B cell (primary cell): ENCODE results near the gene POLR3GL. TPM values are rescaled to one million over a fixed set of nuclear protein-coding genes. Genes with fewer than 3 reads are reported as not detected.

Source experiments
- ATAC-seq: fragments of 200-7000 bp; cut with Tn5 transposase; one replicate; pipeline ENCODE4 v1.10.0; 2021; ENCODE audit warnings: low read depth, mild to moderate bottlenecking, moderate number of reproducible peaks, moderate library complexity
- CTCF ChIA-PET: fragments of 350-600 bp; sonication (Branson Sonifier 250); formaldehyde crosslinking; loops from one replicate; lab custom pipeline; 2021; ENCODE audit warnings: antibody characterized with exemption, inconsistent platforms; lab: Charles Lee
- POLR2A ChIA-PET: fragments of 350-600 bp; sonication (Branson Sonifier 250); formaldehyde crosslinking; loops from one replicate; lab custom pipeline; 2021; ENCODE audit warnings: antibody characterized with exemption; lab: Charles Lee
- DNase-seq: peaks from one replicate; pipeline ENCODE4 v3.0.0; 2013
- H2AFZ ChIP-seq: 2 replicates; pipeline ENCODE4 v1.6.1; 2012; ENCODE audit warnings: mild to moderate bottlenecking, low read depth, low read length; ENCODE audit not compliant: insufficient read depth, poor library complexity, severe bottlenecking
- H3K27ac ChIP-seq, 2 donors: 1 replicate in 1 of 2; 2 replicates in 1 of 2; pipeline ENCODE4 v1.5.1; 2012 to 2013; ENCODE audit warnings: low read length in 2 of 2, mild to moderate bottlenecking in 2 of 2, moderate library complexity in 1 of 2
- H3K27me3 ChIP-seq, 4 experiments: fragments of 200-600 bp in 1 of 4; sonication (generic) in 1 of 4; replicated peaks in 1 of 4; 1 replicate in 2 of 4; 2 replicates in 2 of 4; pipeline versions ENCODE4 v1.6.1 to v1.7.0; 2013 to 2016; ENCODE audit warnings: low read length in 3 of 4, mild to moderate bottlenecking in 2 of 4, mixed read lengths in 1 of 4, moderate library complexity in 1 of 4; ENCODE audit not compliant: insufficient read depth in 4 of 4, control insufficient read depth in 3 of 4; ENCODE audit errors: control extremely low read depth in 1 of 4
- H3K36me3 ChIP-seq, 2 experiments: replicated peaks in 1 of 2; 1 replicate in 1 of 2; 2 replicates in 1 of 2; pipeline versions ENCODE4 v1.6.1 to v1.7.1; 2013; ENCODE audit warnings: low read length in 1 of 2; ENCODE audit not compliant: insufficient read depth in 2 of 2, control insufficient read depth in 1 of 2; ENCODE audit errors: control extremely low read depth in 1 of 2, extremely low read depth in 1 of 2
- H3K4me1 ChIP-seq, 2 donors: fragments of 200-600 bp in 1 of 2; sonication (generic) in 1 of 2; 1 replicate in 1 of 2; 2 replicates in 1 of 2; pipeline versions ENCODE4 v1.5.1 to v1.6.1; 2013 to 2017; ENCODE audit warnings: low read length in 2 of 2; ENCODE audit not compliant: control insufficient read depth in 2 of 2, insufficient read depth in 2 of 2
- H3K4me2 ChIP-seq: replicated peaks from 2 replicates; pipeline ENCODE3; 2012; ENCODE audit warnings: mild to moderate bottlenecking, low read depth, low read length; ENCODE audit not compliant: poor library complexity, severe bottlenecking
- H3K4me3 ChIP-seq, 5 experiments: fragments of 200-600 bp in 1 of 5; sonication (generic) in 1 of 5; 1 replicate in 3 of 5; 2 replicates in 2 of 5; pipeline versions ENCODE4 v1.5.1 to v1.7.0; 2011 to 2016; ENCODE audit warnings: low read length in 4 of 5, mild to moderate bottlenecking in 4 of 5, low read depth in 2 of 5, control low read depth in 1 of 5, moderate library complexity in 1 of 5; ENCODE audit not compliant: insufficient read depth in 1 of 5; ENCODE audit errors: control extremely low read depth in 1 of 5, extremely low read depth in 1 of 5
- H3K79me2 ChIP-seq: fragments of 200-600 bp; sonication (generic); one replicate; pipeline ENCODE4 v1.6.0; 2016; ENCODE audit warnings: low read length; ENCODE audit not compliant: control insufficient read depth, insufficient read depth
- H3K9ac ChIP-seq: fragments of 200-600 bp; sonication (generic); 2 replicates; pipeline ENCODE4 v1.6.1; 2017; ENCODE audit warnings: mild to moderate bottlenecking, low read length, moderate library complexity
- H3K9me3 ChIP-seq, 3 donors: one replicate each; pipeline versions ENCODE4 v1.6.1 to v1.7.1; 2013; ENCODE audit warnings: low read length in 2 of 3; ENCODE audit not compliant: control insufficient read depth in 2 of 3, insufficient read depth in 1 of 3; ENCODE audit errors: control extremely low read depth in 1 of 3
- H4K20me1 ChIP-seq: 2 replicates; pipeline ENCODE4 v1.6.0; 2012; ENCODE audit warnings: mild to moderate bottlenecking, low read length; ENCODE audit not compliant: insufficient read depth, control insufficient read depth, poor library complexity, severe bottlenecking
- H3K27ac Mint-ChIP-seq: one replicate; pipeline ENCODE4 v1.8.0; 2021; ENCODE audit warnings: mixed read lengths
- H3K27me3 Mint-ChIP-seq: one replicate; pipeline ENCODE4 v1.8.0; 2021; ENCODE audit warnings: mixed read lengths
- H3K4me1 Mint-ChIP-seq: one replicate; pipeline ENCODE4 v1.8.0; 2021; ENCODE audit warnings: mixed read lengths
- H3K4me3 Mint-ChIP-seq: one replicate; pipeline ENCODE4 v1.8.0; 2021; ENCODE audit warnings: mixed read lengths
- H3K9me3 Mint-ChIP-seq: one replicate; pipeline ENCODE4 v1.8.0; 2022; ENCODE audit warnings: mixed read lengths; ENCODE audit not compliant: insufficient read depth
- EZH2 ChIP-seq: IDR thresholded peaks from 2 replicates; pipeline ENCODE4 v1.6.1; 2012; ENCODE audit warnings: borderline replicate concordance, low read depth, mild to moderate bottlenecking, moderate library complexity, low read length; ENCODE audit not compliant: insufficient read depth, poor library complexity, severe bottlenecking
- intact Hi-C: fragments of 100-400 bp; cut with micrococcal nuclease; formaldehyde crosslinking; loops from one replicate; pipeline ENCODE4 v1.10.0; 2022
- polyA plus RNA-seq: library from polyadenylated mRNA; depleted of rRNA; stranded (reverse); fragments of >200 nt; gene quantifications from 2 replicates; pipeline ENCODE4 v1.2.3, GENCODE V29; 2012
- total RNA-seq, 2 donors: library from RNA; stranded (reverse); fragments of 120-200 nt in 1 of 2; gene quantifications; 1 replicate in 1 of 2; 2 replicates in 1 of 2; pipeline versions ENCODE4 v1.2.3 to v1.2.4, GENCODE V29; 2013 to 2022
- TF ChIP-seq, protein P1 (sequence below): fragments of 200-600 bp; IDR thresholded peaks from one replicate; pipeline ENCODE4 v1.8.0; 2022; ENCODE audit warnings: antibody characterized with exemption, mild to moderate bottlenecking

The POLR3GL gene
- total and polyA plus RNA-seq, 2 donors (not counting 1 experiment from before 2014, with no cell fraction given), result 17.6 to 33.3 TPM

DNA sequence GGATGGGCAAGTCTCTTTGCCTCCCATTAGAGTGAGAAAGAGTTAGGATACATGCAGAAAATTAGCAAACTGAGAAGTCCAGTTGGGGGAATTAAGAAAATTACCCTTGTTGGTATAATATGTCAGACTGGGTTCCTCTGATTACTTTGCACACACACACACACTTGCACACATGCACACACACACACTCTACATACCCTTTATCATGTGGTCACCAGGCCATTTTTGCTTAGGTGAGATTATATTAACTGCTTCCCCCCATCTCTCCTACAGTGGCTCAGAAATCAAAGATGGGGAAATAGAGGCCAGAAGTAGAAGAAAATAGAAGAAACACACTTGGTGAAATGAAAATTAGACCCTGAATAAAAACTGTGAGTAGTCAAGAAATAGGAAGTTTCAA is 5.8 kb upstream of the POLR3GL start:
- Histone ChIP-seq H3K4me2 (peak overlapping the region; percentile 90), H3K9ac (no peak overlapping the region), H3K79me2 (peaks cover 55% of the 10 kb centered on the region), H3K9me3 (no peaks in the 10 kb centered on the region), H2AFZ (peak overlapping the region; percentile 85), H3K4me3 (no peak overlapping the region), H3K36me3 (peaks cover 1 to 4% of the 10 kb centered on the region in 2 experiments), H3K27me3 (no peaks in the 10 kb centered on the region), H3K4me1 (peaks cover 55 to 75% of the 10 kb centered on the region in 2 donors), H3K27ac (no peak overlapping the region), H4K20me1 (peaks cover 5% of the 10 kb centered on the region)
- peak overlapping the region; percentile 99 for H3K4me3 Mint-ChIP-seq
- ChIA-PET CTCF (interaction anchor here (0.9 to 4.4 kb wide), 11 partner anchors 8 to 113 kb away, joined by 5 to 34 read pairs (median 7); partner anchors contain the start of genes NUDT17, RBM8A and TXNIP), POLR2A (interaction anchor here (0.6 to 2.5 kb wide), 5 partner anchors 9 to 93 kb away, joined by 3 to 41 read pairs (median 10); partner anchors contain the start of gene RBM8A)
- H3K27ac Mint-ChIP-seq, result peak overlapping the region; percentile 5
- H3K27me3 Mint-ChIP-seq, result no peaks in the 10 kb centered on the region
- TF ChIP-seq EZH2, result no peak
- TF ChIP-seq, protein P1, sequence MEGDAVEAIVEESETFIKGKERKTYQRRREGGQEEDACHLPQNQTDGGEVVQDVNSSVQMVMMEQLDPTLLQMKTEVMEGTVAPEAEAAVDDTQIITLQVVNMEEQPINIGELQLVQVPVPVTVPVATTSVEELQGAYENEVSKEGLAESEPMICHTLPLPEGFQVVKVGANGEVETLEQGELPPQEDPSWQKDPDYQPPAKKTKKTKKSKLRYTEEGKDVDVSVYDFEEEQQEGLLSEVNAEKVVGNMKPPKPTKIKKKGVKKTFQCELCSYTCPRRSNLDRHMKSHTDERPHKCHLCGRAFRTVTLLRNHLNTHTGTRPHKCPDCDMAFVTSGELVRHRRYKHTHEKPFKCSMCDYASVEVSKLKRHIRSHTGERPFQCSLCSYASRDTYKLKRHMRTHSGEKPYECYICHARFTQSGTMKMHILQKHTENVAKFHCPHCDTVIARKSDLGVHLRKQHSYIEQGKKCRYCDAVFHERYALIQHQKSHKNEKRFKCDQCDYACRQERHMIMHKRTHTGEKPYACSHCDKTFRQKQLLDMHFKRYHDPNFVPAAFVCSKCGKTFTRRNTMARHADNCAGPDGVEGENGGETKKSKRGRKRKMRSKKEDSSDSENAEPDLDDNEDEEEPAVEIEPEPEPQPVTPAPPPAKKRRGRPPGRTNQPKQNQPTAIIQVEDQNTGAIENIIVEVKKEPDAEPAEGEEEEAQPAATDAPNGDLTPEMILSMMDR, result no peak
- ATAC-seq, result no peak
- peaks cover 85% of the 10 kb centered on the region for H3K4me1 Mint-ChIP-seq
- H3K9me3 Mint-ChIP-seq, result no peaks in the 10 kb centered on the region
- intact Hi-C loops, result loop anchor here (1.0 kb wide), 5 partner anchors 21 to 40 kb away; partner anchors contain the start of genes PEX11B, RBM8A and TXNIP
- DNase-seq, result peak; percentile 24

DNA sequence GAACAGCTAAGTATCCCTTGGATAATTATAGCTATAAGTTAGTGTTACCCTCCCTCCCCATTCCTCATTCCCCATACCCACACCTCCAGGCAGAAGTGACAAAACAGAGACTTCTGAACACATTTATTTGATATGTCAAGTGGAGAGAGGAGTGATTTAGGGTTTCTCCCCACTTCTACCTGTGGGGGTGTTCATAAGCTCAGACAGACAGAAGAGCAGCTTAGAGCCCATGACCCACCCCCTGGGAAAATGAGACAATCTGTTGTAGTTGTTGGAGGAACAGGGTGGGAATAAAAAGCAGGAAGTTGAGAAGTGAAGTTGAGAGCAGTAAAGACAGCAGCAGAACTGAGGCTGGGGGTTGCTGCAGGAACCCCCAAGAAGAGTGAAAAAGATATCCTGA is 5.2 kb upstream of the POLR3GL start:
- Histone ChIP-seq H3K36me3 (peaks cover 0 to 1% of the 10 kb centered on the region in 2 experiments), H3K9ac (no peak overlapping the region), H3K79me2 (peaks cover 58% of the 10 kb centered on the region), H2AFZ (no peak overlapping the region), H3K9me3 (no peaks in the 10 kb centered on the region), H3K4me2 (peak overlapping the region; percentile 89), H3K27me3 (no peaks in the 10 kb centered on the region), H4K20me1 (peaks cover 5% of the 10 kb centered on the region), H3K27ac (no peak overlapping the region), H3K4me3 (no peak overlapping the region), H3K4me1 (peaks cover 59 to 81% of the 10 kb centered on the region in 2 donors)
- ATAC-seq (no peak), DNase-seq (peak; percentile 22)
- H3K4me3 Mint-ChIP-seq, result peak overlapping the region; percentile 99
- CTCF ChIA-PET, result interaction anchor here (2.3 to 4.4 kb wide), 3 partner anchors 19 to 48 kb away, joined by 7 to 34 read pairs (median 10); partner anchors contain the start of gene RBM8A
- H3K4me1 Mint-ChIP-seq, result peaks cover 87% of the 10 kb centered on the region
- no peaks in the 10 kb centered on the region for H3K27me3 Mint-ChIP-seq
- H3K9me3 Mint-ChIP-seq, result no peaks in the 10 kb centered on the region
- peak overlapping the region; percentile 69 for H3K27ac Mint-ChIP-seq
- POLR2A ChIA-PET, result interaction anchor here (1.2 to 2.5 kb wide), 2 partner anchors 31 to 32 kb away, joined by 5 to 41 read pairs; partner anchors contain the start of gene RBM8A
- TF ChIP-seq, protein P1, result no peak
- intact Hi-C loops, result no loop called here
